GM21360 (cell line): ENCODE measurements around the gene CBFA2T2.
"Not testable (repeated sequence)": the region's sequence is repeated elsewhere in the genome, so short reads cannot be mapped to it uniquely, and the experiment has no call there.

Experiments
- ATAC-seq: cut with Tn5 transposase; IDR thresholded peaks from one replicate; pipeline ENCODE4 v1.9.1; 2021; ENCODE audit warnings: mild to moderate bottlenecking, moderate library complexity; ENCODE audit not compliant: unreplicated experiment

Gene CBFA2T2

GRCh38 chr20:33612001-33612400 lies 122.1 kb downstream of the CBFA2T2 start:
- no peak for ATAC-seq

DNA sequence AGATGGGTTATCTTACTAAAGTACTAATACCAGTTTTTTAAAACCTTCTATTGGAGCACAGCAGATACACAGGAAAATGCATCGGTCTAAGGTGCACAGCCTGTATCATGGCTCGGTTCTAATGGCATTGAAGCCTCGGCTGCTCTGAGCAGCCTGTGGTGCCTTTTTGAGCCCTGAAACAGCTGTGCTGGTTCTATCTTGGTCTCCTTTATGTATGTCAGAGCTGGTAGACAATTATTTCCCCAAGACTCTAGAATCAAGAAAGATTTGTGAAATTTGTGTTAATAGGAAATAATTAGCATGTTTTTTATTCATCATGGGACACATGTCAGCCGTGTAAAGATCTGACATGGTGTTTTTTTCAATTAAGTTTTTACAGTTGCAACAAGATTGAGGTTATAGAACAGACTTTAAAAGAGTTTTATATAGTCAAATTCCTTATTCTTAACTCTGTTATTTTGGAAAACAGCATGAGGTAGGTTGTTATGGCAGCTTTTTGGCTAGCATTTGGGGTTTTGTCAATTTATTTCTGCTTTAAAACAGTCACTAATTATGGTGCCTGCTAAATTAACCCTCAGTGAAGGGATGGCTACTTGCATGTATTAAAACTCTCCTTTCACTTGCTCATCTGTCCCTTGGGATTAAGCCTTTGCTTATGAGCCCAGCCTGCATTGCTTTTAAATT lies 132.0 kb downstream of the CBFA2T2 start:
- ATAC-seq = no peak

- no peak for ATAC-seq
These were observed 132.9 kb downstream of the CBFA2T2 start for GRCh38 chr20:33622705-33623365.

GRCh38 chr20:33624399-33624798 lies 134.5 kb downstream of the CBFA2T2 start:
- ATAC-seq = no peak

GRCh38 chr20:33626190-33626589 lies 136.3 kb downstream of the CBFA2T2 start:
- no peak for ATAC-seq

DNA sequence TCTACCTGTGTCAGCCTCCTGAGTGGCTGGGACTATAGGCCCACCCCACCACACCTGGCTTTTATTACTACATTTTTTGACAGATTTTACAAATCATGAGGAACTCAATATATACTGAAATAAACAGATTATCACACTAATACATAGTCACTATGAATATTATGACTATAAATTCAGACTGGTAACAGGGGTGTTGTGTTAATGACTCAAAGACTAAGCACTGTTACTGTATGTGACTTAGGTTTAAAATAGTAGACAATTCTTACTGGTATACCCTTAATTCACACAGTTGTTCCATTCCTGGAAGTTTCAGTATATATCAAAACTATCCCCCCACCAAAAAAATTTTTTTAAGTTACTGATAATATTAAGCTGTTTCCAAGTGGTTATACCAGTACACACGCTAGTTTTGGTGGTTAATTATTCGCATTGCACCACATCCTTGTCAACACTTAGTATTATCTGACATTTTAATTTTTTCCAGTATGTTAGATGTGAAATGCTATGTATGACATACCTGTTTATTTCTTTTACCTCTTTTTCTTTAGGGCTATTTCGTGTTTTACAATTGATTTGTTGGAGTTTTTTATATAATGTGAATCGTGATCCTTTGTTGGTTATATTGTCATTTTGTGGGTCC lies 137.8 kb downstream of the CBFA2T2 start:
- no peak for ATAC-seq

- no peak for ATAC-seq
These were observed 139.6 kb downstream of the CBFA2T2 start for GRCh38 chr20:33629533-33629932.

DNA sequence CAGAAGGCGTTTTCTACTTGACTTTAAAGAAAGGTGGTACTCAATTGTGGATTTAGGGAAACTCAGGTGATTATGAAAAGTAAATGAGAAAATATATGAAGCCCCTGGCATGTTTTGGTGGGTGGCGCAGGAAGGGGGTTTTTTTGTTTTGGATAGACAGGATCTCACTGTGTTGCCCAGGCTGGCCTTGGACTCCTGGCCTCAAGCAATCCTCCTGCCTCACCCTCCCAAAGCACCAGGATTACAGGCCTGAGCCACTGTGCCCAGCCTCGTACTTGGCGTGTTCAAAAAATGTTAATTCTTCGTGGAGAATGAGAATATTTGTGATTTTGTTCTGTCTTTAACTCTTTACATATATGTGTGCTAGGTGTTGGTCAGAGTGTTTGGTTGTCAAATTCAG lies 140.1 kb downstream of the CBFA2T2 start:
- ATAC-seq = no peak

GRCh38 chr20:33630507-33630906 lies 140.6 kb downstream of the CBFA2T2 start:
- no peak for ATAC-seq

GRCh38 chr20:33631910-33632309 lies 142.0 kb downstream of the CBFA2T2 start:
- not testable (repeated sequence) for ATAC-seq

GRCh38 chr20:33635341-33635740 lies 145.4 kb downstream of the CBFA2T2 start:
- ATAC-seq = no peak

- no peak for ATAC-seq
These were observed 146.9 kb downstream of the CBFA2T2 start for GRCh38 chr20:33636776-33637175.

- no peak for ATAC-seq
These were observed 150.4 kb downstream of the CBFA2T2 start for GRCh38 chr20:33640287-33640686.

- ATAC-seq = no peak
These were observed 154.6 kb downstream of the CBFA2T2 start for GRCh38 chr20:33644313-33645071.

- no peak for ATAC-seq
These were observed 155.1 kb downstream of the CBFA2T2 start for GRCh38 chr20:33645072-33645358.

DNA sequence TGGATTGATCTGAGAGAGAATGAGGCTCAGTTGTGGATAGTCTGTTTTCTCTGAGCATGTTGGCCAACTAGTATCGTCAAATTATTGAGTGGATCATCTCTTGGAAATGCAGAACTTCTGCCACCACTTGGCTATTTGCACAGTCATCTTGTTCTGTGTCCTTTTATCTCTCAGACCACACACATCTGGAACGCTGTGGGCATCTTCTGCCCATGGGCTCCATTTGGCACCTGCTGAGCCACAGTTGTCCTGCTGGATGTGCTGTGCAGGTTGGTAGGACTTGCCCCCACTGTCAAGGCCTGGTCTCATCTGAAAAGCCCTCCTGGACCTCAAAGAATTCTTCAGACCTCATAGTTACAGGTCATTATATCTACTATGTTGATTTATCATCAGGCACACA lies 155.5 kb downstream of the CBFA2T2 start:
- no peak for ATAC-seq

DNA sequence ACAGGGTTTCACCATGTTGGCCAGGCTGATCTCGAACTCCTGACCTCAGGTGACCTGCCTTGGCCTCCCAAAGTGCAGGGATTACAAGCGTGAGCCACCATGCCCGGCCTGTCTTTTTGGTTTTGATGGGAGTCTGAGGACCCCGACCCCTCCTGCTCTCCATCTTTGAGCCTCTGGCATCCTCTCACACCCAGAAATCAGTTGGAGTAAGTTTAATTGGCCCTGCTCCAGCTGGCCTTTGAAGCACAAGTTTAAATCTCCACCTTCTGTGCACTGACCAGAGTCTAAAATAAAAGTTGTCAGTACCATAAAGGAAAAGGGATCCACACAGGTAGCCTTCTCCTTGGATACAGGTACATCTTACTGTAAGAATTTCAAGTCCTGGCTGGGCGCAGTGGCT lies 156.3 kb downstream of the CBFA2T2 start:
- ATAC-seq = no peak

DNA sequence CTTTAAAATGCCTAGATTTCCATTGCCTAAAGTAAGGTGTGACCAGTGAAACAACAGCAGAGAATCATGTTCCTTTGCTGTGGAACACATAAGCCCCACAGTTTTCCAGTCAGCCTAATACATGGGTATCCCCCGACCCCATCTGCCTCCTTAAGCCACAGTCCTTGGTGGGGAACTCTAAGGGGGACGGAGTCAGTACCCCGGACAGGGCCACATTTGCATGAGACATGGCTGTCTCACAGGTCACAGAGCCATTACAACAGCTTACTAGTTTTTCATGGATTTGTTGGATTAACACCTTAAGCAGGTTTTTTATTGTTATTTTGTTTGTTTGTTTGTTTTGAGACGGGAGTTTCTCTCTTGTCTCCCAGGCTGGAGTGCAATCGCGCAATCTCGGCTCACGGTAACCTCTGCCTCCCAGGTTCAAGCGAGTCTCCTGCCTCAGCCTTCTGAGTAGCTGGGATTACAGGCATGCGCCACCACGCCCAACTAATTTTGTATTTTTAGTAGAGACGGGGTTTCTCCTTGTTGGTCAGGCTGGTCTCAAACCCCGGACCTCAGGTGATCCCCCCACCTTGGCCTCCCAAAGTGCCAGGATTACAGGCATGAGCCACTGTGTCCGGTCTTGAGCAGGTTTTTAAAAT lies 157.2 kb downstream of the CBFA2T2 start:
- ATAC-seq = not testable (repeated sequence)

DNA sequence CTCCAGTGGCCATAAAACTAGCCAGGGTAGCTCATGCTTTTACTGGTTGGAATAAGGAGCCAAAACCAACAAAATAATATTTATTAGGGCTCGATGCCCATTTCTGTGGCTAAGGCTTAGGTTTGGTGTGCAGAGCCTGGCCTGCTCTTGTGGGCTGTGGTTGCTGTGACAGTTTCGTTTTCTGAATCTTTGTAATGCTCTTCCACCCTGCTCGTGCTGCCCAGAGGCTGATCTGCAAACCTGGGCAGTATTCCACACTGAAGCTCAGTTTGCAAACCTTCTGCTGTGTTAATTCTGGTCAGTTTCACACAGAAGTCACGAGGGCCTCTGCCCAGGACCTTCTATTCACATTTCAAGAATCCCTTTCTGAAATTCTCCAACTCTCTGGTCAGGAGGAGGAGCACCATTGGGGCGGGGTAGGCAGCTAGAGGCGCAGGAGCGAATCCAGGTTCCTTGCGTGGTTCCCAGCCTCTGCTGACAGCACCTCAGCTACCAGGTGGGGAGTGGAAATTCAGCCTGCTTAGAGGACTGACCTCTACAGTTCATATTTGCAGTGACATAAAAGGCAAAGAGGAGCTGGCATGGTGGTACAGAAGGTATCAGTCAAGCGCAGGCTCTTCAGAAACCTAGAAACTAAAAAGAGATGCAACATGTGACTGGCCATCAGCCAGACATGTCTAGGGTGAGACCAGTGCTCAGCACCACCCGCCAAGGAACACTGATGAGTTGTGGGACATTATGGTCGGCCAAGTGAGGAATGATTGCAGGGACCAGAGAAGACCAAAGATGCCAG lies 157.9 kb downstream of the CBFA2T2 start:
- peak; percentile 49 for ATAC-seq

DNA sequence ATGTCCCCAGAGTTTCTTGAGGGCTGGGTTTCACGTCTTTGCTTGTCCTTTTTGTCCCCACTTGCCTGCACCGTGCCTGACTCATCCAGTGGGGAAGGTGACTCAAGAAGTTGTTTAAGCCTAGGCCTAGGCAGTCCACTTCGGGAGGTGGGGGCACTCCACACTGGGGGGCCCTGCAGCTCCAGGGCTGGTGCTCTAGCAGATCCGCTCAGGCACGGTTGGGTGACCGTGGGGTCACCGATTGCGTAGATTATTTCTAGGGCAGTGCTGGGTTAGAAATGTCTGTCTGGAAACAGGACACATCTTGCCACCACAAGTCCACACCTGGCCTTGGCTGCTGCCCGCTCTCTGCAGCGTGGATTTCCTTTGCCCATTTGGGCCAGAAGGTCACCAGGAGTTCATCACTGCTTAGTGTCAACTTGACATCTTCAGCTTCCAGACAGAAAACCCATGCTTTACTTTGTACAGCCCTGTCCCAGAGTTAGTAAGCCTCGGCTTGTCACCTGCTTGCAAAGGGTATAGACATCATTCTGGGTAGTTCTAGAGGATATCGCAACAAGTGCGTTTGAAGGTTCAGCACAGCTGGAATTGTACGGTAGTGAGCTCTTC lies 158.6 kb downstream of the CBFA2T2 start:
- ATAC-seq = no peak
